ENCODE data around the gene TIMM29.

The TIMM29 gene

GRCh38 chr19:10928563-10929401 lies at the start of gene TIMM29, which contains the start of gene YIPF2:
Gene TIMM29, plus strand, starts transcription at chr19:10928811. Its CDS starts 12 bp downstream, at chr19:10928823.
Gene YIPF2, minus strand, starts transcription at chr19:10928639. Its CDS starts 229 bp downstream, at chr19:10928410.
- DNase-seq (ENCODE audit: low spot score), result peak; percentile 99

- no peak for DNase-seq (ENCODE audit: low spot score)
Measured at GRCh38 chr19:10881403-10882107, 47.1 kb upstream of the TIMM29 start.

GRCh38 chr19:10882108-10882457 lies 46.5 kb upstream of the TIMM29 start:
- no peak for DNase-seq (ENCODE audit: low spot score)

- DNase-seq (ENCODE audit: low spot score), result peak; percentile 62
Measured at GRCh38 chr19:10884274-10884673, 44.3 kb upstream of the TIMM29 start.

- DNase-seq (ENCODE audit: low spot score), result no peak
Measured at GRCh38 chr19:10885201-10886169, 43.1 kb upstream of the TIMM29 start.

GRCh38 chr19:10887616-10888367 lies 40.8 kb upstream of the TIMM29 start:
- no peak for DNase-seq (ENCODE audit: low spot score)

GRCh38 chr19:10888421-10888866 lies 40.2 kb upstream of the TIMM29 start:
- no peak for DNase-seq (ENCODE audit: low spot score)

GRCh38 chr19:10889880-10890279 lies 38.7 kb upstream of the TIMM29 start:
- no peak for DNase-seq (ENCODE audit: low spot score)

GRCh38 chr19:10891405-10892086 lies 37.1 kb upstream of the TIMM29 start:
- no peak for DNase-seq (ENCODE audit: low spot score)

- DNase-seq (ENCODE audit: low spot score), result no peak
Measured at GRCh38 chr19:10892256-10892655, 36.4 kb upstream of the TIMM29 start.

- DNase-seq (ENCODE audit: low spot score), result no peak
Measured at GRCh38 chr19:10894911-10895213, 33.7 kb upstream of the TIMM29 start.

- no peak for DNase-seq (ENCODE audit: low spot score)
Measured at GRCh38 chr19:10895363-10895762, 33.2 kb upstream of the TIMM29 start.

- DNase-seq (ENCODE audit: low spot score), result no peak
Measured at GRCh38 chr19:10895920-10896319, 32.7 kb upstream of the TIMM29 start.

- DNase-seq (ENCODE audit: low spot score), result no peak
Measured at GRCh38 chr19:10896851-10897526, 31.6 kb upstream of the TIMM29 start.

- no peak for DNase-seq (ENCODE audit: low spot score)
Measured at GRCh38 chr19:10898633-10899032, 30.0 kb upstream of the TIMM29 start.

GRCh38 chr19:10899151-10899653 lies 29.4 kb upstream of the TIMM29 start:
- DNase-seq (ENCODE audit: low spot score), result no peak

GRCh38 chr19:10907925-10908324 lies 20.7 kb upstream of the TIMM29 start:
- DNase-seq (ENCODE audit: low spot score), result no peak

- DNase-seq (ENCODE audit: low spot score), result no peak
Measured at GRCh38 chr19:10908380-10908960, 20.1 kb upstream of the TIMM29 start.

- DNase-seq (ENCODE audit: low spot score), result no peak
Measured at GRCh38 chr19:10911579-10912363, 16.8 kb upstream of the TIMM29 start.

Measured in AG08395 (cell line).